Endothelial cell (in vitro differentiated cells): ENCODE results near the gene GAB2. TPM values are rescaled to one million over a fixed set of nuclear protein-coding genes. Genes with fewer than 3 reads are reported as not detected.

Source experiments
- DNase-seq: peaks from one replicate; pipeline ENCODE4 v3.0.0; 2021; ENCODE audit warnings: low spot score
- H3K27ac Mint-ChIP-seq: one replicate; pipeline ENCODE4 v1.8.0; 2021; ENCODE audit warnings: mixed read lengths, inconsistent platforms; ENCODE audit not compliant: unreplicated experiment
- H3K27me3 Mint-ChIP-seq: one replicate; pipeline ENCODE4 v1.8.0; 2021; ENCODE audit warnings: mild to moderate bottlenecking, moderate library complexity, mixed read lengths, inconsistent platforms; ENCODE audit not compliant: unreplicated experiment
- H3K36me3 Mint-ChIP-seq: one replicate; pipeline ENCODE4 v1.8.0; 2021; ENCODE audit warnings: mild to moderate bottlenecking, low read depth, mixed read lengths, inconsistent platforms; ENCODE audit not compliant: unreplicated experiment
- H3K4me1 Mint-ChIP-seq: one replicate; pipeline ENCODE4 v1.8.0; 2021; ENCODE audit warnings: mild to moderate bottlenecking, mixed read lengths, inconsistent platforms; ENCODE audit not compliant: unreplicated experiment
- H3K4me3 Mint-ChIP-seq: one replicate; pipeline ENCODE4 v1.8.0; 2021; ENCODE audit warnings: mild to moderate bottlenecking, mixed read lengths, inconsistent platforms; ENCODE audit not compliant: unreplicated experiment
- H3K9me3 Mint-ChIP-seq: one replicate; pipeline ENCODE4 v1.8.0; 2021; ENCODE audit warnings: mixed read lengths, inconsistent platforms; ENCODE audit not compliant: unreplicated experiment
- total RNA-seq: library from RNA; stranded (reverse); fragmentation: NEBNext Ultra II Directional; extraction: Animal tissue kit (Norgen Biotek cat#: 25700); gene quantifications from one replicate; pipeline ENCODE4 v1.2.1, GENCODE V29; 2021; ENCODE audit not compliant: unreplicated experiment
- TF ChIP-seq, protein P1 (sequence below): fragments of 200-600 bp; sonication (generic); IDR thresholded peaks from one replicate; pipeline ENCODE4 v1.5.0; 2021; ENCODE audit warnings: antibody characterized with exemption; ENCODE audit not compliant: unreplicated experiment

Gene GAB2
- total RNA-seq, 1 donor from 2014 or later, result 81.0 TPM

DNA sequence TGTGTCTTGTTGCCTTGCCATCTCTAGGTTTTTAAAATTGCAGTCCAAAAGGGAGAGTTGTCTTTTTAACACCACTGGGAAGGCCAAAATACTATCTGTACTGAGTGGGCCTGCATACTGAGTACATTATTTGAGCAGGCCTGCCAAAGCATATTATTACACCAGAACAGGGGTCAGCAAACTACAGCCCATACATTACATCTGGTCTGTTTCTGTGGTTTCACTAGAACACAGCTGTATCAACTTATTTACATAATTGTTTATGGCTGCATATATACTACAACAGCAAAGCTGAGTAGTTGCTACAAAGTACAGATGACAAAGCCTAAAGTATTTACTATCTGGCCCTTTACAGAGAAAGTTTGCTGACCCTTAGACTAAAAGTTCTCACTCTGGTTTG, 154.9 kb downstream of the GAB2 start:
- Mint-ChIP-seq H3K4me3 (no peak overlapping the region), H3K4me1 (peaks cover 13% of the 10 kb centered on the region), H3K9me3 (no peaks in the 10 kb centered on the region), H3K27ac (no peak overlapping the region), H3K27me3 (peaks cover 7% of the 10 kb centered on the region), H3K36me3 (peaks cover 3% of the 10 kb centered on the region)
- TF ChIP-seq, protein P1, sequence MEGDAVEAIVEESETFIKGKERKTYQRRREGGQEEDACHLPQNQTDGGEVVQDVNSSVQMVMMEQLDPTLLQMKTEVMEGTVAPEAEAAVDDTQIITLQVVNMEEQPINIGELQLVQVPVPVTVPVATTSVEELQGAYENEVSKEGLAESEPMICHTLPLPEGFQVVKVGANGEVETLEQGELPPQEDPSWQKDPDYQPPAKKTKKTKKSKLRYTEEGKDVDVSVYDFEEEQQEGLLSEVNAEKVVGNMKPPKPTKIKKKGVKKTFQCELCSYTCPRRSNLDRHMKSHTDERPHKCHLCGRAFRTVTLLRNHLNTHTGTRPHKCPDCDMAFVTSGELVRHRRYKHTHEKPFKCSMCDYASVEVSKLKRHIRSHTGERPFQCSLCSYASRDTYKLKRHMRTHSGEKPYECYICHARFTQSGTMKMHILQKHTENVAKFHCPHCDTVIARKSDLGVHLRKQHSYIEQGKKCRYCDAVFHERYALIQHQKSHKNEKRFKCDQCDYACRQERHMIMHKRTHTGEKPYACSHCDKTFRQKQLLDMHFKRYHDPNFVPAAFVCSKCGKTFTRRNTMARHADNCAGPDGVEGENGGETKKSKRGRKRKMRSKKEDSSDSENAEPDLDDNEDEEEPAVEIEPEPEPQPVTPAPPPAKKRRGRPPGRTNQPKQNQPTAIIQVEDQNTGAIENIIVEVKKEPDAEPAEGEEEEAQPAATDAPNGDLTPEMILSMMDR, result no peak
- DNase-seq, result no peak

GRCh38 chr11:78262238-78262637, 155.4 kb downstream of the GAB2 start:
- Mint-ChIP-seq H3K9me3 (no peaks in the 10 kb centered on the region), H3K27ac (no peak overlapping the region), H3K4me1 (peaks cover 16% of the 10 kb centered on the region)

DNA sequence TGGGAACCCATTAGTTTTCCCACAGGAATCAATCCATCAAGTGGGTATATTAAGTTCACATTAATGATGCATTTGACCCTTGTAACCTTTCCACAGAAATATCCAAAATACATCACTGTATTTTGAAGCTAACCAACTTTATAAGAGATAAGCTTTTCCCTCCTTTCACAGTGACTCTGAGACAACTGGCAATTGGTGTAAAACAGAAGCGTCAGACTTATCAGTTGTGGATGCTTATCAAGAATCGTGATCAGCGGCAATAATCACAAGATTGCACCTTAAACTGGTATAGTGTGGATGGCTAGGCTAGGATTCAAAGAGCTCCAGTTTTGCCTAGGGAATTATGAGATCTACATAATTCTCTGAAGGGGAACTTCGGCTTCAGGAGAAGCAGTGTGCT, 155.8 kb downstream of the GAB2 start:
- H3K9me3 Mint-ChIP-seq, result no peaks in the 10 kb centered on the region

More at GRCh38 chr11:78262238-78262637, 155.4 kb downstream of the GAB2 start:
- no peak for DNase-seq
- H3K4me3 Mint-ChIP-seq, result no peak overlapping the region
- peaks cover 3% of the 10 kb centered on the region for H3K36me3 Mint-ChIP-seq
- peaks cover 5% of the 10 kb centered on the region for H3K27me3 Mint-ChIP-seq
- TF ChIP-seq, protein P1, result no peak

GRCh38 chr11:78261367-78261766, 156.3 kb downstream of the GAB2 start:
- TF ChIP-seq, protein P1, result no peak
- Mint-ChIP-seq H3K27me3 (peaks cover 4% of the 10 kb centered on the region), H3K9me3 (no peaks in the 10 kb centered on the region), H3K27ac (no peak overlapping the region), H3K36me3 (peaks cover 3% of the 10 kb centered on the region), H3K4me3 (no peak overlapping the region), H3K4me1 (peaks cover 23% of the 10 kb centered on the region)
- DNase-seq, result no peak

More for the DNA sequence above, 155.8 kb downstream of the GAB2 start:
- DNase-seq, result no peak
- Mint-ChIP-seq H3K27me3 (peaks cover 4% of the 10 kb centered on the region), H3K36me3 (peaks cover 3% of the 10 kb centered on the region), H3K27ac (no peak overlapping the region), H3K4me3 (no peak overlapping the region), H3K4me1 (peaks cover 20% of the 10 kb centered on the region)
- TF ChIP-seq, protein P1, result no peak

GRCh38 chr11:78259777-78260487, 157.7 kb downstream of the GAB2 start:
- TF ChIP-seq, protein P1, result no peak
- Mint-ChIP-seq H3K4me3 (no peak overlapping the region), H3K27me3 (peaks cover 2% of the 10 kb centered on the region)

More at GRCh38 chr11:78259777-78260487, 157.7 kb downstream of the GAB2 start:
- H3K27ac Mint-ChIP-seq, result no peak overlapping the region
- H3K9me3 Mint-ChIP-seq, result no peaks in the 10 kb centered on the region
- H3K4me1 Mint-ChIP-seq, result peaks cover 23% of the 10 kb centered on the region
- no peak for DNase-seq
- H3K36me3 Mint-ChIP-seq, result peaks cover 3% of the 10 kb centered on the region
